ENCODE measurements around the gene PRAMEF5. TPM values are rescaled to one million over a fixed set of nuclear protein-coding genes. Genes with fewer than 3 reads are reported as not detected.
"Not testable (repeated sequence)": the region's sequence is repeated elsewhere in the genome, so short reads cannot be mapped to it uniquely, and the experiment has no call there.

PRAMEF5 gene
- total RNA-seq, 1 donor from 2014 or later, result not detected

GRCh38 chr1:13298699-13299098, 44.7 kb downstream of the PRAMEF5 start:
- ATAC-seq; H3K27me3 ChIP-seq; intact Hi-C loops (cut with DNase I); H3K4me3 ChIP-seq; H3K36me3 ChIP-seq; H3K27ac ChIP-seq; DNase-seq; H3K4me1 ChIP-seq; H3K9me3 ChIP-seq: not testable (repeated sequence)

DNA sequence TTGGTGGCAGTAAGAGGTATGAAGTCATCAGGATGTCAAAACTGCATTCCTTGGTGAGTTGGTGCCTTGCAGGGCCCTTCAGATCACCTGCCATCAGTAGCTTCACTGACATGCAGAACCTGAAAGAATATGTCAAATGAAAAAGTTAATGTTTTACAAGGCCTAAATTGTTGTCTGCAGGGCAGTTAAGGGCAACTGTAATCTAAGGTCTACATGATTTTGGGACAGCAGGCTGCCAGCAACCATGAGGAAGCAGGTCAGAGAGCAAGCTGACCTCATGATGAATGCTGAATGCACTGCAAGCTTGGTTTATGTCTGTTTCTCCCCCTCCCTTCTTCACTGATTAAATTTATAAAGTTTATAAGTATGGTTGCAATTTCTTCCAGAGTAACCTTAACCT, 48.2 kb downstream of the PRAMEF5 start:
- H3K27ac ChIP-seq; H3K9me3 ChIP-seq; H3K4me3 ChIP-seq; ATAC-seq; H3K36me3 ChIP-seq; DNase-seq; intact Hi-C loops (cut with DNase I); H3K4me1 ChIP-seq; H3K27me3 ChIP-seq: not testable (repeated sequence)

DNA sequence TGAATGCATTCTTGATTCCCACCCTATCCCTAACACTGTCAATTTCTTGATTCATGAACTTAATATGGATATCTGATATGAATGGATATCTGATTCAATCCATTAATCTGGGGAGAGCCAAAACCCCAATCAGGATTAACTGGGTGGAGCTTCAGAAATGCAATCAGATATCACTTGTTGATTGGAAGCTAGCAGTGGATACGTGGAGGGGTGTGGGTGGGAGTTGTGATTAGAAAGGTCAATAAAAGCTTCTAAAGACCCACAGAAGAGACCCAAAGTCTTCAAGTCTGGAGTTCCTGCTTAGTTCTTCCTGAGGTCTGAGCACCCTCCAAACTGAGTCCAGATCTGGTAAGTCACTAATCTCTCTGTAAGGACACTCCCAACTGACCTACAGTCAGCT, 49.2 kb downstream of the PRAMEF5 start, which contains the start of gene PRAMEF33:
PRAMEF33 (plus strand) TSS at position 301 of the 400 bp plus-strand sequence. CDS start 2,416 bp downstream, outside the sequence.
- H3K4me1 ChIP-seq; DNase-seq; H3K4me3 ChIP-seq; H3K27ac ChIP-seq; intact Hi-C loops (cut with DNase I); H3K27me3 ChIP-seq; H3K36me3 ChIP-seq; ATAC-seq; H3K9me3 ChIP-seq: not testable (repeated sequence)

Other genes starting within 250 kb of the PRAMEF5 start
- gene PRAMEF27, start 197.6 kb upstream of the PRAMEF5 start, total RNA-seq, result not detected
- not detected for gene HNRNPCL3, start 193.4 kb upstream of the PRAMEF5 start, total RNA-seq
- gene PRAMEF25, start 183.4 kb upstream of the PRAMEF5 start, total RNA-seq, result not detected
- gene HNRNPCL2, start 137.3 kb upstream of the PRAMEF5 start, total RNA-seq, result not detected
- not detected for gene PRAMEF26, start 98.2 kb upstream of the PRAMEF5 start, total RNA-seq
- gene HNRNPCL4, start 88.6 kb upstream of the PRAMEF5 start, total RNA-seq, result not detected
- gene PRAMEF9, start 82.3 kb upstream of the PRAMEF5 start, total RNA-seq, result not detected
- not detected for gene PRAMEF13, start 52.8 kb upstream of the PRAMEF5 start, total RNA-seq
- gene PRAMEF18, start 28.0 kb upstream of the PRAMEF5 start, total RNA-seq, result not detected
- not detected for gene PRAMEF8, start 30.9 kb downstream of the PRAMEF5 start, total RNA-seq
- not detected for gene PRAMEF33, start 49.3 kb downstream of the PRAMEF5 start, total RNA-seq
- gene PRAMEF15, start 61.4 kb downstream of the PRAMEF5 start, total RNA-seq, result not detected
- gene PRAMEF14, start 92.9 kb downstream of the PRAMEF5 start, total RNA-seq, result not detected
- gene PRAMEF19, start 117.7 kb downstream of the PRAMEF5 start, total RNA-seq, result not detected
- not detected for gene PRAMEF17, start 135.4 kb downstream of the PRAMEF5 start, total RNA-seq
- not detected for gene PRAMEF20, start 156.3 kb downstream of the PRAMEF5 start, total RNA-seq